OCI-LY7 (cell line): ENCODE results near the gene GSK3B. TPM values are rescaled to one million over a fixed set of nuclear protein-coding genes. Genes with fewer than 3 reads are reported as not detected.

Experiments used
- BruUV-seq: library from RNA; stranded (reverse); fragments of 400-500 nt; replicated peaks from 2 replicates; lab custom pipeline; 2021; lab: Mats Ljungman, UMichigan
- CTCF ChIA-PET: fragments of 300-600 bp; sonication (Branson Sonifier 250); formaldehyde crosslinking; loops from one replicate; lab custom pipeline; 2022; ENCODE audit warnings: antibody characterized with exemption; ENCODE audit not compliant: unreplicated experiment; lab: Charles Lee
- POLR2A ChIA-PET: fragments of 300-600 bp; sonication (Branson Sonifier 250); formaldehyde crosslinking; loops from one replicate; lab custom pipeline; 2022; ENCODE audit warnings: antibody characterized with exemption; lab: Charles Lee
- DNase-seq: peaks from one replicate; pipeline ENCODE4 v3.0.0-alpha.2; 2015; ENCODE audit warnings: low spot score
- H2AFZ ChIP-seq: fragments of 200-600 bp; sonication (generic), shearing (Covaris generic); 2 replicates; pipeline ENCODE4 v1.6.1; 2014; ENCODE audit warnings: mild to moderate bottlenecking, antibody characterized with exemption, low read length, moderate library complexity
- H3K27ac ChIP-seq: fragments of 200-600 bp; sonication (generic); 2 replicates; pipeline ENCODE4 v1.5.1; 2014; ENCODE audit warnings: mixed run types, low read depth, mild to moderate bottlenecking, moderate library complexity, low read length, inconsistent platforms; ENCODE audit not compliant: poor library complexity, severe bottlenecking
- H3K36me3 ChIP-seq: fragments of 200-600 bp; sonication (generic); 2 replicates; pipeline ENCODE4 v1.6.1; 2014; ENCODE audit warnings: mild to moderate bottlenecking, antibody characterized with exemption, low read length, moderate library complexity, mixed read lengths; ENCODE audit not compliant: insufficient read depth
- H3K4me1 ChIP-seq: fragments of 200-600 bp; sonication (generic); 2 replicates; pipeline ENCODE4 v1.5.1; 2014; ENCODE audit warnings: mild to moderate bottlenecking, low read length; ENCODE audit not compliant: insufficient read depth, poor library complexity, severe bottlenecking
- H3K4me2 ChIP-seq: fragments of 200-600 bp; sonication (generic); 2 replicates; pipeline ENCODE4 v1.6.1; 2014; ENCODE audit warnings: mild to moderate bottlenecking, low read length
- H3K4me3 ChIP-seq: fragments of 200-600 bp; sonication (generic); 2 replicates; pipeline ENCODE4 v1.5.1; 2014; ENCODE audit warnings: mild to moderate bottlenecking, low read depth, low read length; ENCODE audit not compliant: poor library complexity, severe bottlenecking
- H3K79me2 ChIP-seq: fragments of 200-600 bp; sonication (generic); 2 replicates; pipeline ENCODE4 v1.6.1; 2016; ENCODE audit warnings: low read depth, mild to moderate bottlenecking, low read length, moderate library complexity, mixed read lengths; ENCODE audit not compliant: insufficient read depth
- H3K9me2 ChIP-seq: fragments of 200-600 bp; sonication (generic); 2 replicates; pipeline ENCODE4 v1.6.1; 2016; ENCODE audit warnings: mild to moderate bottlenecking, low read length, mixed read lengths; ENCODE audit not compliant: insufficient read depth
- H3K9me3 ChIP-seq: fragments of 200-600 bp; sonication (generic); 2 replicates; pipeline ENCODE4 v1.6.1; 2014; ENCODE audit warnings: mild to moderate bottlenecking, mixed run types, low read length, mixed read lengths
- H4K20me1 ChIP-seq: fragments of 200-600 bp; sonication (generic); 2 replicates; pipeline ENCODE4 v1.6.1; 2014; ENCODE audit warnings: mild to moderate bottlenecking, antibody characterized with exemption, low read length, moderate library complexity, mixed read lengths; ENCODE audit not compliant: insufficient read depth
- EZH2phosphoT487 ChIP-seq: fragments of 200-600 bp; sonication (generic); IDR thresholded peaks from 2 replicates; pipeline ENCODE4 v1.6.1; 2018; ENCODE audit warnings: low read depth, borderline replicate concordance, mild to moderate bottlenecking, mixed run types, antibody characterized with exemption, low read length, moderate library complexity, mixed read lengths
- intact Hi-C: fragments of 100-400 bp; cut with micrococcal nuclease; formaldehyde crosslinking; loops from one replicate; pipeline ENCODE4 v1.10.0; 2022; ENCODE audit not compliant: unreplicated experiment
- total RNA-seq, 2 experiments: library from RNA; depleted of rRNA in 1 of 2; stranded (reverse); fragments of >200 nt in 1 of 2; shearing (Covaris generic) in 1 of 2; gene quantifications; 2 replicates each; pipeline ENCODE4 v1.2.3, GENCODE V29; 2014 to 2022
- TF ChIP-seq, protein P1 (sequence below): fragments of 200-600 bp; sonication (generic); conservative IDR thresholded peaks from 2 replicates; pipeline ENCODE4 v1.5.1; 2014; ENCODE audit warnings: mild to moderate bottlenecking, antibody characterized with exemption, low read length, moderate library complexity, mixed read lengths

GSK3B gene
- total RNA-seq, 2 experiments from 2014 or later = 26.6 to 40.9 TPM

DNA sequence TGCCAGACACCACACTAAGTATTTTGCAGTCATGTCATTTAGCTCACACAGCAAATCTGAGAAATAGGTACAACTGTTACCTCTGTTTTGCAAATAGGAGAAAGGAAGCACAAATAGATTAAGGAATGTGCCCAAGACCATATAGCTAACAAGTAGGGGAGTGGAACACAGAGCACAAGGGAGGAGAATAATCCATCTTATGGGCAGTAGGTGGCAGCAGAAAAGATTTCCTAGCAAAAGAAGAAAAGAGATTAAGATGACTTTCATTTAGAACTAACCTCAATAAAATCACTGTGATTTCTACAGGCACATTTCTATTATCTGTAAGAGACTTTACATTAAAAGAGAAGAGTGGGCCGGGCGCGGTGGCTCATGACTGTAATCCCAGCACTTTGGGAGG is 263.2 kb downstream of the GSK3B start:
- DNase-seq = no peak
- Histone ChIP-seq H3K4me2 (no peak overlapping the region), H3K79me2 (no peaks in the 10 kb centered on the region), H3K27ac (no peak overlapping the region), H3K9me2 (no peaks in the 10 kb centered on the region), H4K20me1 (no peaks in the 10 kb centered on the region), H3K4me1 (no peaks in the 10 kb centered on the region), H3K4me3 (no peak overlapping the region), H3K36me3 (no peaks in the 10 kb centered on the region), H3K9me3 (no peaks in the 10 kb centered on the region), H2AFZ (no peak overlapping the region)
- no peak for TF ChIP-seq EZH2phosphoT487
- TF ChIP-seq, protein P1, sequence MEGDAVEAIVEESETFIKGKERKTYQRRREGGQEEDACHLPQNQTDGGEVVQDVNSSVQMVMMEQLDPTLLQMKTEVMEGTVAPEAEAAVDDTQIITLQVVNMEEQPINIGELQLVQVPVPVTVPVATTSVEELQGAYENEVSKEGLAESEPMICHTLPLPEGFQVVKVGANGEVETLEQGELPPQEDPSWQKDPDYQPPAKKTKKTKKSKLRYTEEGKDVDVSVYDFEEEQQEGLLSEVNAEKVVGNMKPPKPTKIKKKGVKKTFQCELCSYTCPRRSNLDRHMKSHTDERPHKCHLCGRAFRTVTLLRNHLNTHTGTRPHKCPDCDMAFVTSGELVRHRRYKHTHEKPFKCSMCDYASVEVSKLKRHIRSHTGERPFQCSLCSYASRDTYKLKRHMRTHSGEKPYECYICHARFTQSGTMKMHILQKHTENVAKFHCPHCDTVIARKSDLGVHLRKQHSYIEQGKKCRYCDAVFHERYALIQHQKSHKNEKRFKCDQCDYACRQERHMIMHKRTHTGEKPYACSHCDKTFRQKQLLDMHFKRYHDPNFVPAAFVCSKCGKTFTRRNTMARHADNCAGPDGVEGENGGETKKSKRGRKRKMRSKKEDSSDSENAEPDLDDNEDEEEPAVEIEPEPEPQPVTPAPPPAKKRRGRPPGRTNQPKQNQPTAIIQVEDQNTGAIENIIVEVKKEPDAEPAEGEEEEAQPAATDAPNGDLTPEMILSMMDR = peak; percentile 60
- POLR2A ChIA-PET = interaction anchor here (0.6 to 0.7 kb wide), 5 partner anchors 23 to 1251 kb away, joined by 3 to 4 read pairs (median 3); no protein-coding TSS in a partner anchor
- CTCF ChIA-PET = interaction anchor here (0.6 kb wide), 1 partner anchor 457 kb away, joined by 3 read pairs; no protein-coding TSS in a partner anchor
- BruUV-seq = no TSS peak
- intact Hi-C loops = no loop called here

DNA sequence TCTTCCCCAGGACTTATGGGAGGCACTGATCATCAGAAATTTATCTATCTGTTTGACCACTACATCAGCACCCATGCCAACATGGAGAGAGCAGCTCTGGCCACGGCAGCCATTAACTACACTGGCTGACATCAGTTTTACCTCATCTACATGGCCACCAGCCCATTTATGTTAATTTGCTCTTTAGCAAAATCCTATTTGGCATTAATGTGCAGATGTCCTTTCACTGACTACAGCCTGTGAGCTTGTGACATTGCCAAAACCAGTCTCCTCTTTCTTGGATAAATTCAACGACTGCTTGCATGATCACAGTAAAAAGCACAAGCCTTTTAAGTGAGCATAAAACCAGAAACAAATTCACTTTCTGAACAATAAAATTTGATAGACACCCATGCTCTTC is 264.8 kb downstream of the GSK3B start:
- intact Hi-C loops = loop anchor here (10.0 kb wide), 1 partner anchor 365 kb away; no protein-coding TSS in a partner anchor
- H3K4me1 ChIP-seq = no peaks in the 10 kb centered on the region
- H3K27ac ChIP-seq = no peak overlapping the region
- CTCF ChIA-PET = no interaction called here
- no peak for DNase-seq
- H3K36me3 ChIP-seq = no peaks in the 10 kb centered on the region
- no peak overlapping the region for H2AFZ ChIP-seq
- H3K4me2 ChIP-seq = no peak overlapping the region
- H4K20me1 ChIP-seq = no peaks in the 10 kb centered on the region
- no peaks in the 10 kb centered on the region for H3K9me3 ChIP-seq
- no TSS peak for BruUV-seq
- H3K4me3 ChIP-seq = no peak overlapping the region
- no peaks in the 10 kb centered on the region for H3K9me2 ChIP-seq
- no peaks in the 10 kb centered on the region for H3K79me2 ChIP-seq
- POLR2A ChIA-PET = interaction anchor here (0.7 to 1.1 kb wide), 3 partner anchors 10 to 133 kb away, joined by 3 to 5 read pairs (median 4); no protein-coding TSS in a partner anchor
- TF ChIP-seq, protein P1 = no peak
- no peak for TF ChIP-seq EZH2phosphoT487
